ENCODE results near the gene TSPAN17. TPM values are rescaled to one million over a fixed set of nuclear protein-coding genes. Genes with fewer than 3 reads are reported as not detected.

The TSPAN17 gene
- total and polyA plus RNA-seq, 9 of the 15 experiments (the other 6 are each of a cell fraction or from before 2014, with no cell fraction given): 0.73 to 58.3 (median 34.5) TPM

DNA sequence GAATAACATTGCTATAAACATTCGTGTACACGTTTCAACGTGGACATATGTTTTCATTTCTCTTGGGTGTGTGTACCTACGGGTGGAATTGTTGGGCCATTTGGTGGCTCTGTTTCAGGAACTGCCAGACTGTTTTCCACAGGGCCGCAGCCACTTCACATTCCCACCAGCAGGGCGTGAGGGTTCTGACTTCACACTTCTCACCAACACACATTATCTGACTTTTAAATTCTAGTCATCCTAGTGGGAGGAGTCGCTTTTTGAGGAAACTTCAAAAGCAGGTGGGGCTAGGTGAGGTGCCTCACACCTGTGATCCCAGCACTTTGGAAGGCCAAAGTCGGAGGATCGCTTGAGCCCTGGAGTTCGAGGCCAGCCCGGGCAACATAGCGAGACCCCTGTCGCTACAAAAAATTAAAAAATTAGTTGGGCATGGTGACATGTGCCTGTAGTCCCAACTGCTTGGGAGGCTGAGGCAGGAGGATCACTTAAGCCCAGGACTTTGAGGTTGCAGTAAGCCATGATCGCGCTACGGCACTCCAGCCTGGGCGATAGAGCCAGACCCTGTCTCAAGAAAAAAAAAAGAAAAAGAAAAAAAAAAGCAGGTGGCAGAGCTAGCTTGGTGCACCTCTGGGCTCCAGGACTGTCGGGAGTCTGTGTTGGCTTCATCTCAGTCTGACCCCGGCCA lies 28.5 kb downstream of the TSPAN17 start:
- no peak overlapping the region for H3K4me3 ChIP-seq
- WGBS (ENCODE audit: insufficient coverage, low coverage, missing lambda C conversion rate): 37% methylated on average over 16 of the region's 19 CpGs
- no peaks in the 10 kb centered on the region for H3K9me3 ChIP-seq (replicated peaks; ENCODE audit: control insufficient read depth, insufficient read depth, low read depth, low read length)
- H4K20me1 ChIP-seq (replicated peaks; ENCODE audit: control insufficient read depth, insufficient read depth, low read length): no peaks in the 10 kb centered on the region
- H3K4me1 ChIP-seq (replicated peaks in 1 of 2; ENCODE audit: control insufficient read depth in 2 of 2, insufficient read depth in 2 of 2, low read length in 2 of 2): peaks cover 18 to 35% of the 10 kb centered on the region in 2 experiments
- no peaks in the 10 kb centered on the region for H3K9me1 ChIP-seq (ENCODE audit: control insufficient read depth, insufficient read depth, low read length)
- FAIRE-seq (peak; percentile 94), ATAC-seq (peak; percentile 93), DNase-seq (ENCODE audit: extremely low read depth in 1 of 4, low spot score in 3 of 4) (peak; percentile 63 to 81 (median 72))
- peaks cover 9 to 14% of the 10 kb centered on the region in 2 experiments for H3K27me3 ChIP-seq (ENCODE audit: control insufficient read depth in 2 of 2, insufficient read depth in 2 of 2, low read length in 2 of 2)
- H2AFZ ChIP-seq (ENCODE audit: low read depth, low read length): peak overlapping the region; percentile 84
- peak overlapping the region; percentile 30; the same call in 1 of the 2 replicates for H3K4me2 ChIP-seq (ENCODE audit: insufficient read depth, low read length)
- ChIA-PET CTCF (ENCODE audit: low intra/inter-chr PET ratio) (interaction anchor here (0.7 kb wide), 1 partner anchor 525 kb away, joined by 4 read pairs; no protein-coding TSS in a partner anchor), POLR2A (interaction anchor here (0.6 to 1.7 kb wide), 5 partner anchors 12 to 422 kb away, joined by 3 to 6 read pairs (median 4); partner anchors contain the start of gene TSPAN17)
- peak overlapping the region; percentile 45 for H3K27ac ChIP-seq (ENCODE audit: extremely low read depth, low read depth, low read length)
- in situ Hi-C loops (cut with MboI): no loop called here
- H3K79me2 ChIP-seq (ENCODE audit: control insufficient read depth, insufficient read depth, low read length): no peaks in the 10 kb centered on the region
- no TSS peak for BruUV-seq (replicated peaks)
- H3K9ac ChIP-seq (ENCODE audit: insufficient read depth in 1 of 2, low read depth in 2 of 2, low read length in 2 of 2): peak overlapping the region; percentile 23 to 76; a peak in 2 of 4 replicates
- H3K36me3 ChIP-seq (ENCODE audit: control insufficient read depth, insufficient read depth, low read length): no peaks in the 10 kb centered on the region
- intact Hi-C loops (cut with micrococcal nuclease): no loop called here
- TF ChIP-seq BCOR (IDR thresholded peaks at IDR 0.05) (0 out of 2 replicates have a peak, but pooled peaks have one; percentile 6), CTBP1 (IDR thresholded peaks at IDR 0.05; ENCODE audit: borderline replicate concordance) (0 out of 2 replicates have a peak, but pooled peaks have one; percentile 13), BACH1 (tag; IDR thresholded peaks at IDR 0.05) (0 out of 2 replicates have a peak, but pooled peaks have one; percentile 15), CREM (IDR thresholded peaks at IDR 0.05; ENCODE audit: low read depth) (peak; percentile 64), SRF (CRISPR knock-in tag; IDR thresholded peaks at IDR 0.05) (peak in 1 of 2 experiments; percentile 60; a peak in 1 of 4 replicates), XRCC5 (IDR thresholded peaks at IDR 0.05; ENCODE audit: low read depth, low read length) (peak; percentile 81; the same call in 1 of the 2 replicates), NFIC (IDR thresholded peaks at IDR 0.05) (0 out of 2 replicates have a peak, but pooled peaks have one; percentile 12), TCF7 (IDR thresholded peaks at IDR 0.05; ENCODE audit: borderline replicate concordance) (peak; percentile 73; the same call in 1 of the 2 replicates), MIER1 (IDR thresholded peaks at IDR 0.05; ENCODE audit: low read depth) (0 out of 2 replicates have a peak, but pooled peaks have one; percentile 32), MAX (CRISPR knock-in tag; IDR thresholded peaks at IDR 0.05) (0 out of 2 replicates have a peak, but pooled peaks have one; percentile 23), ELF1 (tag; IDR thresholded peaks at IDR 0.05) (0 out of 2 replicates have a peak, but pooled peaks have one; percentile 16), RAD51 (IDR thresholded peaks at IDR 0.05; ENCODE audit: borderline replicate concordance, low read depth) (no peak), ZNF121 (CRISPR knock-in tag; conservative IDR thresholded peaks at IDR 0.05) (peak; percentile 63), TAF7 (tag; IDR thresholded peaks at IDR 0.05) (no peak), RB1 (IDR thresholded peaks at IDR 0.05; ENCODE audit: low read depth) (0 out of 2 replicates have a peak, but pooled peaks have one; percentile 45), HDAC1 (IDR thresholded peaks at IDR 0.05) (0 out of 4 replicates have a peak, but pooled peaks of 1 of the 2 experiments have one; percentile 7), SPI1 (IDR thresholded peaks at IDR 0.05; ENCODE audit: borderline replicate concordance, low read depth, low read length) (peak; percentile 67; the same call in 1 of the 2 replicates), L3MBTL2 (IDR thresholded peaks at IDR 0.05) (peak; percentile 94), EHMT2 (IDR thresholded peaks at IDR 0.05) (no peak; the same call in 1 of the 2 replicates), MYNN (IDR thresholded peaks at IDR 0.05) (peak; percentile 81; the same call in 1 of the 2 replicates), MYNN (CRISPR knock-in tag; IDR thresholded peaks at IDR 0.05) (no peak), TEAD1 (CRISPR knock-in tag; IDR thresholded peaks at IDR 0.05) (peak; percentile 99 to 100), RCOR1 (IDR thresholded peaks at IDR 0.05; ENCODE audit: borderline replicate concordance in 1 of 2, low read depth in 2 of 2, low read length in 2 of 2) (peak in 1 of 2 experiments; percentile 64; a peak in 1 of 4 replicates), ATF1 (CRISPR knock-in tag; IDR thresholded peaks at IDR 0.05) (no peak), ATF1 (tag; IDR thresholded peaks at IDR 0.05) (0 out of 2 replicates have a peak, but pooled peaks have one; percentile 40), ATF7 (IDR thresholded peaks at IDR 0.05) (no peak)
